Endothelial cell of umbilical vein (primary cell): Measurements from ENCODE around the gene GLI3. TPM values are rescaled to one million over a fixed set of nuclear protein-coding genes. Genes with fewer than 3 reads are reported as not detected.

Source experiments
- BruUV-seq: library from RNA; stranded (reverse); fragments of 400-500 nt; replicated peaks from 2 replicates; lab custom pipeline; 2021; lab: Mats Ljungman, UMichigan
- CTCF ChIA-PET: fragments of 300-600, 350-600 bp; sonication (Branson Sonifier 250); formaldehyde crosslinking; loops from one replicate; lab custom pipeline; 2021; ENCODE audit warnings: antibody characterized with exemption, inconsistent platforms; lab: Charles Lee
- POLR2A ChIA-PET: fragments of 300-600, 350-600 bp; sonication (Branson Sonifier 250); formaldehyde crosslinking; loops from one replicate; lab custom pipeline; 2021; ENCODE audit warnings: antibody characterized with exemption, inconsistent platforms; lab: Charles Lee
- DNase-seq: peaks from one replicate; pipeline ENCODE4 v3.0.0-alpha.2; 2011; ENCODE audit warnings: low read depth, low spot score
- FAIRE-seq: peaks from 2 replicates; lab custom pipeline; 2011; peaks lifted over from hg19 to GRCh38; lab: Jason Lieb, UNC
- H2AFZ ChIP-seq: 2 replicates; pipeline ENCODE4 v1.6.0; 2012; ENCODE audit warnings: low read depth, low read length, control low read depth, inconsistent platforms
- H3K27ac ChIP-seq: 2 replicates; pipeline ENCODE4 v1.5.1; 2011; ENCODE audit warnings: low read depth, mild to moderate bottlenecking, control low read depth, low read length, moderate library complexity; ENCODE audit not compliant: insufficient read depth
- H3K27me3 ChIP-seq, 2 experiments: 2 replicates each; pipeline versions ENCODE4 v1.6.0 to v1.6.1; 2011; ENCODE audit warnings: low read length in 2 of 2, mixed read lengths in 1 of 2; ENCODE audit not compliant: control insufficient read depth in 2 of 2, insufficient read depth in 2 of 2
- H3K36me3 ChIP-seq, 2 experiments: 2 replicates in 1 of 2; 3 replicates in 1 of 2; pipeline ENCODE4 v1.5.1; 2011; ENCODE audit warnings: low read length in 2 of 2, mild to moderate bottlenecking in 1 of 2, moderate library complexity in 1 of 2; ENCODE audit not compliant: control insufficient read depth in 2 of 2, insufficient read depth in 2 of 2; ENCODE audit errors: extremely low read depth in 1 of 2
- H3K4me1 ChIP-seq: 3 replicates; pipeline ENCODE4 v1.5.1; 2011; ENCODE audit warnings: mild to moderate bottlenecking, low read length; ENCODE audit not compliant: control insufficient read depth, insufficient read depth; ENCODE audit errors: extremely low read depth
- H3K4me2 ChIP-seq: 2 replicates; pipeline ENCODE4 v1.6.1; 2011; ENCODE audit warnings: low read length, control low read depth, mixed read lengths; ENCODE audit not compliant: insufficient read depth
- H3K4me3 ChIP-seq, 3 experiments: fragments of 200-600 bp in 1 of 3; sonication (generic), shearing (Covaris generic) in 1 of 3; replicated peaks in 1 of 3; 2 replicates each; pipeline ENCODE4 v1.5.1; 2011 to 2016; ENCODE audit warnings: control low read depth in 3 of 3, low read length in 3 of 3, mild to moderate bottlenecking in 2 of 3, inconsistent platforms in 1 of 3, low read depth in 1 of 3, moderate library complexity in 1 of 3; ENCODE audit not compliant: insufficient read depth in 1 of 3
- H3K79me2 ChIP-seq: 2 replicates; pipeline ENCODE4 v1.6.0; 2012; ENCODE audit warnings: low read length, inconsistent platforms; ENCODE audit not compliant: control insufficient read depth, insufficient read depth
- H3K9ac ChIP-seq: replicated peaks from 2 replicates; pipeline ENCODE3; 2011; ENCODE audit warnings: low read length, control low read depth; ENCODE audit not compliant: insufficient read depth; ENCODE audit errors: extremely low read depth
- H3K9me1 ChIP-seq: replicated peaks from 3 replicates; pipeline ENCODE4 v1.6.0; 2011; ENCODE audit warnings: mild to moderate bottlenecking, low read length; ENCODE audit not compliant: control insufficient read depth, insufficient read depth; ENCODE audit errors: extremely low read depth
- H3K9me3 ChIP-seq: replicated peaks from 2 replicates; pipeline ENCODE4 v1.5.1; 2012; ENCODE audit warnings: low read length, inconsistent platforms; ENCODE audit not compliant: control insufficient read depth, insufficient read depth
- H4K20me1 ChIP-seq: replicated peaks from 2 replicates; pipeline ENCODE3; 2011; ENCODE audit warnings: mild to moderate bottlenecking, low read length; ENCODE audit not compliant: control insufficient read depth, insufficient read depth; ENCODE audit errors: extremely low read depth
- EZH2 ChIP-seq: IDR thresholded peaks from 2 replicates; pipeline ENCODE4 v1.6.1; 2012; ENCODE audit warnings: borderline replicate concordance, low read depth, mild to moderate bottlenecking, moderate library complexity, low read length, inconsistent platforms; ENCODE audit not compliant: severe bottlenecking
- JUN ChIP-seq: IDR thresholded peaks from 2 replicates; pipeline ENCODE4 v1.6.1; 2011; ENCODE audit warnings: borderline replicate concordance, low read depth; ENCODE audit not compliant: insufficient read length, insufficient read depth
- MYC ChIP-seq: IDR thresholded peaks from one replicate; pipeline ENCODE4 v1.6.1; 2011; ENCODE audit warnings: mild to moderate bottlenecking, low read depth, low read length
- POLR2AphosphoS5 ChIP-seq: IDR thresholded peaks from 2 replicates; pipeline ENCODE4 v1.6.1; 2012; ENCODE audit warnings: low read depth, mild to moderate bottlenecking, control low read depth, low read length, moderate library complexity; ENCODE audit not compliant: insufficient read depth
- dilution Hi-C: fragments of 300-500 bp; cut with MboI; formaldehyde crosslinking; loops from one replicate; pipeline ENCODE4 v1.15.0; 2019; ENCODE audit warnings: low sequenced_read_pairs; ENCODE audit not compliant: extremely low pct_ligation_motif_present
- intact Hi-C: fragments of 100-400 bp; cut with micrococcal nuclease; formaldehyde crosslinking; loops from one replicate; pipeline ENCODE4 v1.10.0; 2022
- polyA plus RNA-seq, 4 experiments: library from polyadenylated mRNA; depleted of rRNA in 3 of 4; stranded (reverse) in 3 of 4; unstranded in 1 of 4; fragments of >200 nt; gene quantifications; 2 replicates each; pipeline versions ENCODE4 v1.2.1 to v1.2.3, GENCODE V29; 2011 to 2012; ENCODE audit warnings: missing spikeins in 1 of 4
- total RNA-seq: library from RNA; stranded (reverse); gene quantifications from 2 replicates; pipeline ENCODE4 v1.2.3, GENCODE V29; 2021
- TF ChIP-seq, protein P1 (sequence below): IDR thresholded peaks from 2 replicates; pipeline ENCODE4 v1.6.1; 2011; ENCODE audit not compliant: insufficient read depth, insufficient read length
- TF ChIP-seq, protein P2 (sequence below), 2 donors: IDR thresholded peaks; 1 replicate in 1 of 2; 2 replicates in 1 of 2; pipeline ENCODE4 v1.5.1; 2011; ENCODE audit warnings: low read length in 2 of 2, mild to moderate bottlenecking in 2 of 2, moderate library complexity in 2 of 2, control low read depth in 1 of 2, inconsistent platforms in 1 of 2, low read depth in 1 of 2; ENCODE audit not compliant: insufficient read depth in 1 of 2; ENCODE audit errors: extremely low read depth in 1 of 2

The GLI3 gene
- total and polyA plus RNA-seq, 2 donors (not counting 3 experiments of a cell fraction or from before 2014, with no cell fraction given): 6.0 to 24.9 TPM

DNA sequence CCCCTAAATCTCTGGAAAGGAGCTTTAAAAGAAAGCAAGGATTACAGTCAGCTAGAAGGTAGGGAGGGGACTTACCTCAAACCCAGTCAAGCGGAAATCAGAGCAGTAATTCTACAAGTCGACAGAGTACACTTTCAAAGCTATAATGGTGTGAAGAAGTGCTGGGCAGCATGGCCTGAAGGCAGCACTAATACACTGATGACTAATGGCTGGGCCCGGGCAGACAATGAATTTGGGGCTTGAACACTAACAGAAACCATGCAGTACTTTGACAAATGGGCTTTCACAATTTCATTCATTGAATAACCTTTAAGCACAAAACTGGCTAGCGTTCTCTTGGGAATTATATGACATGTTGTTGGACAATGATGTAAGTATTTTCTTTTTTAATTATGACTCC, 4.7 kb downstream of the GLI3 start:
- no peak overlapping the region for H3K4me3 ChIP-seq
- dilution Hi-C loops: loop anchor here (25.0 kb wide), 1 partner anchor 245 kb away; no protein-coding TSS in a partner anchor
- H3K9me3 ChIP-seq: no peaks in the 10 kb centered on the region
- H3K4me1 ChIP-seq: peaks cover 13% of the 10 kb centered on the region
- no peak overlapping the region for H3K9ac ChIP-seq
- POLR2A ChIA-PET: no interaction called here
- no peak overlapping the region for H3K4me2 ChIP-seq
- no peaks in the 10 kb centered on the region for H4K20me1 ChIP-seq
- intact Hi-C loops: loop anchor here (10.0 kb wide), 1 partner anchor 1493 kb away; the partner anchor contains the start of gene COA1
- no peaks in the 10 kb centered on the region for H3K36me3 ChIP-seq
- TF ChIP-seq JUN: no peak
- TF ChIP-seq, protein P1, sequence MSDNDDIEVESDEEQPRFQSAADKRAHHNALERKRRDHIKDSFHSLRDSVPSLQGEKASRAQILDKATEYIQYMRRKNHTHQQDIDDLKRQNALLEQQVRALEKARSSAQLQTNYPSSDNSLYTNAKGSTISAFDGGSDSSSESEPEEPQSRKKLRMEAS: no peak
- TF ChIP-seq POLR2AphosphoS5: no peak
- no peak for TF ChIP-seq MYC
- TF ChIP-seq, protein P2, sequence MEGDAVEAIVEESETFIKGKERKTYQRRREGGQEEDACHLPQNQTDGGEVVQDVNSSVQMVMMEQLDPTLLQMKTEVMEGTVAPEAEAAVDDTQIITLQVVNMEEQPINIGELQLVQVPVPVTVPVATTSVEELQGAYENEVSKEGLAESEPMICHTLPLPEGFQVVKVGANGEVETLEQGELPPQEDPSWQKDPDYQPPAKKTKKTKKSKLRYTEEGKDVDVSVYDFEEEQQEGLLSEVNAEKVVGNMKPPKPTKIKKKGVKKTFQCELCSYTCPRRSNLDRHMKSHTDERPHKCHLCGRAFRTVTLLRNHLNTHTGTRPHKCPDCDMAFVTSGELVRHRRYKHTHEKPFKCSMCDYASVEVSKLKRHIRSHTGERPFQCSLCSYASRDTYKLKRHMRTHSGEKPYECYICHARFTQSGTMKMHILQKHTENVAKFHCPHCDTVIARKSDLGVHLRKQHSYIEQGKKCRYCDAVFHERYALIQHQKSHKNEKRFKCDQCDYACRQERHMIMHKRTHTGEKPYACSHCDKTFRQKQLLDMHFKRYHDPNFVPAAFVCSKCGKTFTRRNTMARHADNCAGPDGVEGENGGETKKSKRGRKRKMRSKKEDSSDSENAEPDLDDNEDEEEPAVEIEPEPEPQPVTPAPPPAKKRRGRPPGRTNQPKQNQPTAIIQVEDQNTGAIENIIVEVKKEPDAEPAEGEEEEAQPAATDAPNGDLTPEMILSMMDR (IDR thresholded peaks at IDR 0.05; ENCODE audit: extremely low read depth in 1 of 2, insufficient read depth in 1 of 2, low read depth in 1 of 2, low read length in 2 of 2): no peak
- TF ChIP-seq EZH2: no peak
- H3K9me1 ChIP-seq: no peaks in the 10 kb centered on the region
- CTCF ChIA-PET: no interaction called here
- DNase-seq: no peak
- FAIRE-seq: no peak
- no peaks in the 10 kb centered on the region for H3K27me3 ChIP-seq
- no peak overlapping the region for H2AFZ ChIP-seq
- H3K79me2 ChIP-seq: no peaks in the 10 kb centered on the region
- no TSS peak for BruUV-seq
- H3K27ac ChIP-seq: no peak overlapping the region
